H9 (cell line): ENCODE results near the gene BHLHE40. TPM values are rescaled to one million over a fixed set of nuclear protein-coding genes. Genes with fewer than 3 reads are reported as not detected.

Experiments
- DNase-seq: peaks from one replicate; pipeline ENCODE4 v3.0.0-alpha.2; 2017
- H2AFZ ChIP-seq: one replicate; pipeline ENCODE4 v1.6.1; 2013; ENCODE audit warnings: mild to moderate bottlenecking, low read length, control low read depth, moderate library complexity
- H2AK5ac ChIP-seq: 2 replicates; pipeline ENCODE4 v1.6.1; 2013; ENCODE audit warnings: low read length, control low read depth, mixed read lengths; ENCODE audit not compliant: insufficient read length
- H2BK120ac ChIP-seq: one replicate; pipeline ENCODE4 v1.6.1; 2013; ENCODE audit warnings: low read depth, mild to moderate bottlenecking, low read length, control low read depth, inconsistent platforms; ENCODE audit not compliant: poor library complexity, severe bottlenecking
- H2BK12ac ChIP-seq: 2 replicates; pipeline ENCODE4 v1.6.1; 2013; ENCODE audit warnings: low read length, control low read depth, mixed read lengths, low read depth; ENCODE audit not compliant: insufficient read length
- H2BK15ac ChIP-seq: 2 replicates; pipeline ENCODE4 v1.6.1; 2013; ENCODE audit warnings: low read depth, low read length, control low read depth
- H2BK20ac ChIP-seq: one replicate; pipeline ENCODE4 v1.6.1; 2013; ENCODE audit warnings: low read depth, mild to moderate bottlenecking, low read length, control low read depth, inconsistent platforms; ENCODE audit not compliant: poor library complexity, severe bottlenecking
- H2BK5ac ChIP-seq: 2 replicates; pipeline ENCODE4 v1.6.1; 2013; ENCODE audit warnings: low read length, control low read depth, mixed read lengths; ENCODE audit not compliant: insufficient read length
- H3K14ac ChIP-seq: 2 replicates; pipeline ENCODE4 v1.6.1; 2013; ENCODE audit warnings: low read length, control low read depth; ENCODE audit not compliant: insufficient read depth
- H3K18ac ChIP-seq: 2 replicates; pipeline ENCODE4 v1.6.1; 2013; ENCODE audit warnings: low read depth, mild to moderate bottlenecking, mixed read lengths, low read length, control low read depth; ENCODE audit not compliant: insufficient read length
- H3K23ac ChIP-seq: 2 replicates; pipeline ENCODE4 v1.6.1; 2013; ENCODE audit warnings: low read length, control low read depth, mixed read lengths, low read depth; ENCODE audit not compliant: insufficient read length
- H3K23me2 ChIP-seq: 2 replicates; pipeline ENCODE4 v1.6.1; 2013; ENCODE audit warnings: low read depth, mild to moderate bottlenecking, mixed read lengths, low read length, control low read depth; ENCODE audit not compliant: insufficient read length, poor library complexity, severe bottlenecking
- H3K27ac ChIP-seq: 2 replicates; pipeline ENCODE4 v1.5.1; 2013; ENCODE audit warnings: low read length, control low read depth, mixed read lengths, low read depth; ENCODE audit not compliant: insufficient read length
- H3K27me3 ChIP-seq: 2 replicates; pipeline ENCODE4 v1.6.1; 2013; ENCODE audit warnings: low read length, control low read depth, inconsistent platforms; ENCODE audit not compliant: insufficient read depth
- H3K4ac ChIP-seq: 2 replicates; pipeline ENCODE4 v1.6.1; 2013; ENCODE audit warnings: low read depth, mild to moderate bottlenecking, control low read depth, inconsistent platforms, low read length, moderate library complexity
- H3K4me1 ChIP-seq: 2 replicates; pipeline ENCODE4 v1.6.1; 2013; ENCODE audit warnings: low read length, control low read depth, inconsistent platforms; ENCODE audit not compliant: insufficient read depth
- H3K4me2 ChIP-seq: 2 replicates; pipeline ENCODE4 v1.6.1; 2013; ENCODE audit warnings: low read length, control low read depth, mixed read lengths; ENCODE audit not compliant: insufficient read length, insufficient read depth
- H3K56ac ChIP-seq: 2 replicates; pipeline ENCODE4 v1.6.1; 2013; ENCODE audit warnings: low read depth, mild to moderate bottlenecking, mixed read lengths, low read length, control low read depth; ENCODE audit not compliant: insufficient read length
- H3K79me1 ChIP-seq: 2 replicates; pipeline ENCODE4 v1.6.1; 2013; ENCODE audit warnings: low read depth, mild to moderate bottlenecking, moderate library complexity, low read length, control low read depth, inconsistent platforms; ENCODE audit not compliant: insufficient read depth, poor library complexity, severe bottlenecking
- H3K79me2 ChIP-seq: 2 replicates; pipeline ENCODE4 v1.6.1; 2013; ENCODE audit warnings: low read length, control low read depth, inconsistent platforms; ENCODE audit not compliant: insufficient read depth
- H3K9ac ChIP-seq: 2 replicates; pipeline ENCODE4 v1.6.1; 2013; ENCODE audit warnings: low read length, control low read depth, mixed read lengths; ENCODE audit not compliant: insufficient read length; ENCODE audit errors: extremely low read depth
- H3K9me3 ChIP-seq: one replicate; pipeline ENCODE4 v1.6.1; 2013; ENCODE audit warnings: low read depth, low read length, inconsistent platforms; ENCODE audit not compliant: control insufficient read depth
- H3T11ph ChIP-seq: one replicate; pipeline ENCODE4 v1.6.1; 2013; ENCODE audit warnings: mild to moderate bottlenecking, low read length, control low read depth, inconsistent platforms
- H4K20me1 ChIP-seq: one replicate; pipeline ENCODE4 v1.6.1; 2013; ENCODE audit not compliant: control insufficient read depth, insufficient read length, insufficient read depth
- H4K5ac ChIP-seq: 2 replicates; pipeline ENCODE4 v1.6.1; 2013; ENCODE audit warnings: low read depth, mild to moderate bottlenecking, mixed read lengths, low read length, control low read depth; ENCODE audit not compliant: insufficient read length
- H4K8ac ChIP-seq: replicated peaks from 2 replicates; pipeline ENCODE4 v1.6.1; 2013; ENCODE audit warnings: low read length, control low read depth, mixed read lengths, low read depth; ENCODE audit not compliant: insufficient read length
- H4K91ac ChIP-seq: 2 replicates; pipeline ENCODE4 v1.6.1; 2013; ENCODE audit warnings: low read depth, mild to moderate bottlenecking, moderate library complexity, mixed read lengths, low read length, control low read depth; ENCODE audit not compliant: insufficient read length
- H3K27ac Mint-ChIP-seq, 3 experiments: 2 replicates in 2 of 3; 3 replicates in 1 of 3; pipeline ENCODE4 v1.8.0; 2020 to 2021; ENCODE audit warnings: mixed read lengths in 3 of 3, mild to moderate bottlenecking in 1 of 3, moderate library complexity in 1 of 3
- H3K27me3 Mint-ChIP-seq: 2 replicates; pipeline ENCODE4 v1.8.0; 2021; ENCODE audit warnings: low read depth, mild to moderate bottlenecking, moderate library complexity, mixed read lengths
- H3K36me3 Mint-ChIP-seq, 3 experiments: 2 replicates in 2 of 3; 3 replicates in 1 of 3; pipeline ENCODE4 v1.8.0; 2020 to 2021; ENCODE audit warnings: low read depth in 3 of 3, mixed read lengths in 3 of 3; ENCODE audit not compliant: insufficient read depth in 1 of 3
- H3K4me1 Mint-ChIP-seq, 2 experiments: 2 replicates each; pipeline ENCODE4 v1.8.0; 2020; ENCODE audit warnings: mixed read lengths in 2 of 2
- H3K4me3 Mint-ChIP-seq, 2 experiments: 2 replicates in 1 of 2; 3 replicates in 1 of 2; pipeline ENCODE4 v1.8.0; 2020 to 2021; ENCODE audit warnings: mild to moderate bottlenecking in 2 of 2, mixed read lengths in 2 of 2, moderate library complexity in 1 of 2
- H3K9me3 Mint-ChIP-seq, 2 experiments: 2 replicates in 1 of 2; 3 replicates in 1 of 2; pipeline ENCODE4 v1.8.0; 2020; ENCODE audit warnings: mild to moderate bottlenecking in 2 of 2, mixed read lengths in 2 of 2, moderate library complexity in 1 of 2
- WGBS: extraction: QIAGEN DNeasy Blood & Tissue Kit; methylation state at CpG from one replicate; pipeline ENCODE4 v1.1.7; 2013; ENCODE audit warnings: missing lambda C conversion rate, low lambda C conversion rate, mixed read lengths; ENCODE audit not compliant: insufficient read length; ENCODE audit errors: extremely low coverage; 5-methylcytosine and 5-hydroxymethylcytosine counted together
- total RNA-seq: library from RNA; stranded (reverse); gene quantifications from 2 replicates; pipeline ENCODE4 v1.2.1, GENCODE V29; 2021
- TF ChIP-seq, protein P1 (sequence below): fragments of 200-600 bp; sonication (generic); conservative IDR thresholded peaks from 3 replicates; pipeline ENCODE4 v1.8.0; 2021; ENCODE audit warnings: antibody characterized with exemption, mild to moderate bottlenecking

The BHLHE40 gene
- total RNA-seq, 1 experiment from 2014 or later: 4.1 TPM

DNA sequence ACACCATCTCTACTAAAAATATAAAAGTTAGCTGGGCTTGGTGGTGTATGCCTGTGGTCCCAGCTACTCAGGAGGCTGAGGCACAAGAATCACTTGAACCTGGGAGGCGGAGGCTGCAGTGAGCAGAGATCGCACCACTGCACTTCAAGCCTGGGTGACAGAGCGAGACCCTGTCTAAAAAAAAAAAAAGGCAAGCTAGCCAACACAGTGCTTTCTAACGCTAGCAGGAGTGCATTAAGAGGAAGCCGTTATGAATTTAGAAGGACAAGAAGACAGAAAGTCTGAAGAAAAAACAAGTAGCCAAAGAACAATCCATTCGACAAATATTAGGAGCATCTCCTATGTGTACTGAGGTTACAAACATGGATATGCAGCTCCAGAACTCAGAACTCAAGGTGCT lies 28.6 kb downstream of the BHLHE40 start:
- no peak overlapping the region for H2BK20ac ChIP-seq
- H3K23ac ChIP-seq: no peak overlapping the region
- Mint-ChIP-seq H3K36me3 (no peaks in the 10 kb centered on the region; a peak in 1 of 7 replicates), H3K9me3 (no peaks in the 10 kb centered on the region), H3K27ac (no peak overlapping the region), H3K4me1 (no peaks in the 10 kb centered on the region; a peak in 1 of 4 replicates), H3K4me3 (no peak overlapping the region), H3K27me3 (no peaks in the 10 kb centered on the region)
- H3K79me1 ChIP-seq: no peaks in the 10 kb centered on the region
- H2BK12ac ChIP-seq: no peak overlapping the region
- no peak overlapping the region for H4K91ac ChIP-seq
- no peaks in the 10 kb centered on the region for H4K20me1 ChIP-seq
- TF ChIP-seq, protein P1, sequence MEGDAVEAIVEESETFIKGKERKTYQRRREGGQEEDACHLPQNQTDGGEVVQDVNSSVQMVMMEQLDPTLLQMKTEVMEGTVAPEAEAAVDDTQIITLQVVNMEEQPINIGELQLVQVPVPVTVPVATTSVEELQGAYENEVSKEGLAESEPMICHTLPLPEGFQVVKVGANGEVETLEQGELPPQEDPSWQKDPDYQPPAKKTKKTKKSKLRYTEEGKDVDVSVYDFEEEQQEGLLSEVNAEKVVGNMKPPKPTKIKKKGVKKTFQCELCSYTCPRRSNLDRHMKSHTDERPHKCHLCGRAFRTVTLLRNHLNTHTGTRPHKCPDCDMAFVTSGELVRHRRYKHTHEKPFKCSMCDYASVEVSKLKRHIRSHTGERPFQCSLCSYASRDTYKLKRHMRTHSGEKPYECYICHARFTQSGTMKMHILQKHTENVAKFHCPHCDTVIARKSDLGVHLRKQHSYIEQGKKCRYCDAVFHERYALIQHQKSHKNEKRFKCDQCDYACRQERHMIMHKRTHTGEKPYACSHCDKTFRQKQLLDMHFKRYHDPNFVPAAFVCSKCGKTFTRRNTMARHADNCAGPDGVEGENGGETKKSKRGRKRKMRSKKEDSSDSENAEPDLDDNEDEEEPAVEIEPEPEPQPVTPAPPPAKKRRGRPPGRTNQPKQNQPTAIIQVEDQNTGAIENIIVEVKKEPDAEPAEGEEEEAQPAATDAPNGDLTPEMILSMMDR: no peak
- H3K79me2 ChIP-seq: no peaks in the 10 kb centered on the region
- no peak overlapping the region for H3K9ac ChIP-seq
- no peak overlapping the region for H2AFZ ChIP-seq
- no peak overlapping the region for H2BK120ac ChIP-seq
- H3K27me3 ChIP-seq: no peaks in the 10 kb centered on the region
- WGBS: no CpG with 5 or more reads among the region's 6 CpGs
- H3K23me2 ChIP-seq: no peaks in the 10 kb centered on the region
- H3T11ph ChIP-seq: no peak overlapping the region
- H3K4me1 ChIP-seq: no peaks in the 10 kb centered on the region
- no peak overlapping the region for H4K8ac ChIP-seq
- no peak overlapping the region for H2AK5ac ChIP-seq
- H3K4me2 ChIP-seq: no peak overlapping the region
- H4K5ac ChIP-seq: no peak overlapping the region
- no peak overlapping the region for H3K27ac ChIP-seq
- no peak overlapping the region for H3K4ac ChIP-seq
- no peak overlapping the region for H3K18ac ChIP-seq
- no peak for DNase-seq
- H3K9me3 ChIP-seq: no peaks in the 10 kb centered on the region
- H3K56ac ChIP-seq: no peak overlapping the region
- H2BK5ac ChIP-seq: no peak overlapping the region
- no peak overlapping the region for H3K14ac ChIP-seq
- no peak overlapping the region for H2BK15ac ChIP-seq
